IPS-18c (cell line): Measurements from ENCODE around the gene PRAC1.
"Not testable (repeated sequence)": the region's sequence is repeated elsewhere in the genome, so short reads cannot be mapped to it uniquely, and the experiment has no call there.

ENCODE experiments used
- H3K4me3 ChIP-seq: 2 replicates; pipeline ENCODE4 v1.7.0; 2013; ENCODE audit warnings: low read depth, mild to moderate bottlenecking, low read length, moderate library complexity; ENCODE audit not compliant: insufficient read depth
- H3K9me3 ChIP-seq: one replicate; pipeline ENCODE4 v1.6.1; 2013; ENCODE audit warnings: mild to moderate bottlenecking, low read length, moderate library complexity; ENCODE audit not compliant: control insufficient read depth, insufficient read depth

The PRAC1 gene

GRCh38 chr17:48719642-48720265 is 2.6 kb downstream of the PRAC1 start:
- peak overlapping the region; percentile 31 for H3K4me3 ChIP-seq

GRCh38 chr17:48718761-48719641 is 3.3 kb downstream of the PRAC1 start:
- peak overlapping the region; percentile 31 for H3K4me3 ChIP-seq
- peaks cover 2% of the 10 kb centered on the region for H3K9me3 ChIP-seq

More at GRCh38 chr17:48719642-48720265, 2.6 kb downstream of the PRAC1 start:
- H3K9me3 ChIP-seq: peaks cover 2% of the 10 kb centered on the region

GRCh38 chr17:48718227-48718760 is 4.0 kb downstream of the PRAC1 start:
- Histone ChIP-seq H3K9me3 (peaks cover 2% of the 10 kb centered on the region), H3K4me3 (peak overlapping the region; percentile 31; the same call in 1 of the 2 replicates)

- Histone ChIP-seq H3K9me3 (peaks cover 2% of the 10 kb centered on the region), H3K4me3 (no peak overlapping the region)
Measured at GRCh38 chr17:48717367-48718226, 4.7 kb downstream of the PRAC1 start.

- H3K9me3 ChIP-seq, H3K4me3 ChIP-seq: not testable (repeated sequence)
Measured at GRCh38 chr17:48716549-48716948, 5.8 kb downstream of the PRAC1 start.

GRCh38 chr17:48715496-48716399 is 6.6 kb downstream of the PRAC1 start:
- no peak overlapping the region for H3K4me3 ChIP-seq
- H3K9me3 ChIP-seq: peaks cover 2% of the 10 kb centered on the region

GRCh38 chr17:48711128-48711527 is 11.2 kb downstream of the PRAC1 start:
- H3K9me3 ChIP-seq: no peaks in the 10 kb centered on the region

GRCh38 chr17:48704361-48705248 is 17.7 kb downstream of the PRAC1 start:
- H3K9me3 ChIP-seq: no peaks in the 10 kb centered on the region
- H3K4me3 ChIP-seq: no peak overlapping the region

More at GRCh38 chr17:48711128-48711527, 11.2 kb downstream of the PRAC1 start:
- no peak overlapping the region for H3K4me3 ChIP-seq

GRCh38 chr17:48701864-48702532 is 20.3 kb downstream of the PRAC1 start:
- no peaks in the 10 kb centered on the region for H3K9me3 ChIP-seq
- H3K4me3 ChIP-seq: no peak overlapping the region

- Histone ChIP-seq H3K9me3 (no peaks in the 10 kb centered on the region), H3K4me3 (no peak overlapping the region)
Measured at GRCh38 chr17:48693178-48693577, 29.1 kb downstream of the PRAC1 start.

GRCh38 chr17:48692049-48692448 is 30.3 kb downstream of the PRAC1 start:
- Histone ChIP-seq H3K4me3 (no peak overlapping the region), H3K9me3 (no peaks in the 10 kb centered on the region)

- Histone ChIP-seq H3K4me3 (no peak overlapping the region), H3K9me3 (no peaks in the 10 kb centered on the region)
Measured at GRCh38 chr17:48690655-48691054, 31.7 kb downstream of the PRAC1 start.

GRCh38 chr17:48681609-48682008 is 40.7 kb downstream of the PRAC1 start:
- H3K9me3 ChIP-seq: no peaks in the 10 kb centered on the region
- H3K4me3 ChIP-seq: no peak overlapping the region

GRCh38 chr17:48679385-48680096 is 42.8 kb downstream of the PRAC1 start:
- no peaks in the 10 kb centered on the region for H3K9me3 ChIP-seq
- no peak overlapping the region for H3K4me3 ChIP-seq
